C4-2B (cell line): ENCODE data around the gene LRSAM1.

Source experiments
- H3K27ac ChIP-seq: fragments of 450-650 bp; 2 replicates; pipeline ENCODE4 v1.5.1; 2017
- CTCF ChIP-seq: fragments of 450-650 bp; conservative IDR thresholded peaks from 2 replicates; pipeline ENCODE4 v1.5.1; 2017; ENCODE audit warnings: mild to moderate bottlenecking
- ZFX ChIP-seq: fragments of 450-650 bp; IDR thresholded peaks from 2 replicates; pipeline ENCODE4 v1.6.1; 2017

The LRSAM1 gene

GRCh38 chr9:127550282-127550681 is 99.0 kb downstream of the LRSAM1 start:
- TF ChIP-seq ZFX (no peak), CTCF (no peak)
- no peak overlapping the region for H3K27ac ChIP-seq

- H3K27ac ChIP-seq, result no peak overlapping the region
- TF ChIP-seq ZFX (no peak), CTCF (no peak)
Observed at GRCh38 chr9:127550751-127551150, 99.4 kb downstream of the LRSAM1 start.
